Osteoblast (primary cell): ENCODE data around the gene SLC2A8. TPM values are rescaled to one million over a fixed set of nuclear protein-coding genes. Genes with fewer than 3 reads are reported as not detected.

Source experiments
- DNase-seq: peaks from one replicate; pipeline ENCODE4 v3.0.0; 2011; ENCODE audit warnings: low spot score, mixed read lengths; ENCODE audit not compliant: insufficient read length; ENCODE audit errors: missing footprints
- H2AFZ ChIP-seq: 2 replicates; pipeline ENCODE4 v1.6.0; 2011; ENCODE audit warnings: mild to moderate bottlenecking, low read length
- H3K27ac ChIP-seq: 2 replicates; pipeline ENCODE4 v1.5.1; 2011; ENCODE audit warnings: mild to moderate bottlenecking, low read depth, low read length, moderate library complexity
- H3K27me3 ChIP-seq: 2 replicates; pipeline ENCODE4 v1.6.0; 2012; ENCODE audit warnings: mild to moderate bottlenecking, control low read depth, inconsistent platforms, low read length, moderate library complexity; ENCODE audit not compliant: insufficient read depth
- H3K36me3 ChIP-seq: 2 replicates; pipeline ENCODE4 v1.5.1; 2011; ENCODE audit warnings: mild to moderate bottlenecking, low read length, control low read depth, moderate library complexity; ENCODE audit not compliant: insufficient read depth
- H3K4me1 ChIP-seq: 2 replicates; pipeline ENCODE4 v1.5.1; 2011; ENCODE audit warnings: mild to moderate bottlenecking, low read length, control low read depth, moderate library complexity; ENCODE audit not compliant: insufficient read depth
- H3K4me2 ChIP-seq: 2 replicates; pipeline ENCODE4 v1.6.0; 2011; ENCODE audit warnings: mild to moderate bottlenecking, low read length; ENCODE audit not compliant: insufficient read depth
- H3K4me3 ChIP-seq: fragments of 200-600 bp; sonication (generic); 3 replicates; pipeline ENCODE4 v1.5.1; 2012; ENCODE audit warnings: mild to moderate bottlenecking, low read length, inconsistent platforms; ENCODE audit not compliant: insufficient read depth
- H3K79me2 ChIP-seq: 2 replicates; pipeline ENCODE4 v1.6.0; 2012; ENCODE audit warnings: mild to moderate bottlenecking, low read length, control low read depth, inconsistent platforms; ENCODE audit not compliant: insufficient read depth
- H3K9me3 ChIP-seq: 2 replicates; pipeline ENCODE4 v1.5.1; 2011; ENCODE audit warnings: low read depth, low read length, control low read depth
- H4K20me1 ChIP-seq: 2 replicates; pipeline ENCODE4 v1.6.0; 2012; ENCODE audit warnings: mild to moderate bottlenecking, low read length, control low read depth; ENCODE audit not compliant: insufficient read depth
- CTCF ChIP-seq: IDR thresholded peaks from 2 replicates; pipeline ENCODE4 v1.5.1; 2011; ENCODE audit warnings: mild to moderate bottlenecking, low read depth, low read length, moderate library complexity; ENCODE audit errors: extremely low read depth
- total RNA-seq: library from RNA; depleted of rRNA; stranded (reverse); fragments of >200 nt; gene quantifications from 2 replicates; pipeline ENCODE4 v1.2.3, GENCODE V29; 2012

The SLC2A8 gene
- total RNA-seq, 1 donor, result 5.4 TPM

GRCh38 chr9:127407492-127407843 lies 10.5 kb downstream of the SLC2A8 start:
- H3K4me3 ChIP-seq, result no peak overlapping the region
- no peaks in the 10 kb centered on the region for H3K9me3 ChIP-seq
- H3K36me3 ChIP-seq, result no peaks in the 10 kb centered on the region
- no peaks in the 10 kb centered on the region for H3K4me1 ChIP-seq
- no peak overlapping the region for H3K4me2 ChIP-seq
- no peak overlapping the region for H3K27ac ChIP-seq
- no peak overlapping the region for H2AFZ ChIP-seq
- no peaks in the 10 kb centered on the region for H4K20me1 ChIP-seq
- no peaks in the 10 kb centered on the region for H3K79me2 ChIP-seq
- DNase-seq, result no peak
- H3K27me3 ChIP-seq, result no peaks in the 10 kb centered on the region
- TF ChIP-seq CTCF, result no peak

GRCh38 chr9:127411122-127411521 lies 14.2 kb downstream of the SLC2A8 start:
- no peaks in the 10 kb centered on the region for H3K9me3 ChIP-seq
- no peak overlapping the region for H3K4me3 ChIP-seq
- no peaks in the 10 kb centered on the region for H3K4me1 ChIP-seq
- no peak overlapping the region for H2AFZ ChIP-seq
- TF ChIP-seq CTCF, result no peak
- no peaks in the 10 kb centered on the region for H4K20me1 ChIP-seq
- no peaks in the 10 kb centered on the region for H3K36me3 ChIP-seq
- no peaks in the 10 kb centered on the region for H3K27me3 ChIP-seq
- H3K4me2 ChIP-seq, result no peak overlapping the region
- H3K27ac ChIP-seq, result no peak overlapping the region
- H3K79me2 ChIP-seq, result no peaks in the 10 kb centered on the region
- DNase-seq, result no peak

GRCh38 chr9:127415141-127415540 lies 18.2 kb downstream of the SLC2A8 start:
- H2AFZ ChIP-seq, result no peak overlapping the region
- H3K9me3 ChIP-seq, result no peaks in the 10 kb centered on the region
- H3K4me1 ChIP-seq, result no peaks in the 10 kb centered on the region
- no peak overlapping the region for H3K4me3 ChIP-seq
- no peaks in the 10 kb centered on the region for H3K27me3 ChIP-seq
- H3K79me2 ChIP-seq, result no peaks in the 10 kb centered on the region
- H3K4me2 ChIP-seq, result no peak overlapping the region
- TF ChIP-seq CTCF, result no peak
- no peaks in the 10 kb centered on the region for H3K36me3 ChIP-seq
- DNase-seq, result no peak
- no peak overlapping the region for H3K27ac ChIP-seq
- H4K20me1 ChIP-seq, result peaks cover 2% of the 10 kb centered on the region

DNA sequence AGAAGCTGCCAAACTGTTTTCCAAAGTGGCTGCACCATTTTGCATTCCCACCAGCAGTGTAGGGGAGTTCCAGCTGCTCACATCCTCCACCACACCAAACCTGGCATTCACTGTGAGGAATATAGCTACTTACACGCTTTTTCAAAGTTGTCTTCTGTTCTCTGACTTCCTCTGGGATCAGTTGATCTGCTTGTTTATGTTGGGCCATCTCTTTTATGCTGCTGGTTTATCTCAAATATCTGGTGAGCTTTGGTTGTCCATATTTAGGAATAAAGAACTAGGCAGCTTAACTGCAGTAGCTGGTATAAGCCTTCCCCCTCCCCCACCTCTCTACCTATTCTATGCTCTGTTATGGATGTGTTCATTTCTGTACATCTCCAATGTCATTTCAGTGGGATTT lies 18.7 kb downstream of the SLC2A8 start:
- H3K27me3 ChIP-seq, result no peaks in the 10 kb centered on the region
- no peaks in the 10 kb centered on the region for H3K4me1 ChIP-seq
- no peak overlapping the region for H2AFZ ChIP-seq

More for the DNA sequence above, 18.7 kb downstream of the SLC2A8 start:
- Histone ChIP-seq H3K9me3 (no peaks in the 10 kb centered on the region), H3K4me2 (no peak overlapping the region), H3K4me3 (no peak overlapping the region), H3K27ac (no peak overlapping the region), H3K36me3 (no peaks in the 10 kb centered on the region), H3K79me2 (no peaks in the 10 kb centered on the region), H4K20me1 (peaks cover 2% of the 10 kb centered on the region)
- no peak for TF ChIP-seq CTCF
- no peak for DNase-seq
